ENCODE data around the gene STARD13.

DNA sequence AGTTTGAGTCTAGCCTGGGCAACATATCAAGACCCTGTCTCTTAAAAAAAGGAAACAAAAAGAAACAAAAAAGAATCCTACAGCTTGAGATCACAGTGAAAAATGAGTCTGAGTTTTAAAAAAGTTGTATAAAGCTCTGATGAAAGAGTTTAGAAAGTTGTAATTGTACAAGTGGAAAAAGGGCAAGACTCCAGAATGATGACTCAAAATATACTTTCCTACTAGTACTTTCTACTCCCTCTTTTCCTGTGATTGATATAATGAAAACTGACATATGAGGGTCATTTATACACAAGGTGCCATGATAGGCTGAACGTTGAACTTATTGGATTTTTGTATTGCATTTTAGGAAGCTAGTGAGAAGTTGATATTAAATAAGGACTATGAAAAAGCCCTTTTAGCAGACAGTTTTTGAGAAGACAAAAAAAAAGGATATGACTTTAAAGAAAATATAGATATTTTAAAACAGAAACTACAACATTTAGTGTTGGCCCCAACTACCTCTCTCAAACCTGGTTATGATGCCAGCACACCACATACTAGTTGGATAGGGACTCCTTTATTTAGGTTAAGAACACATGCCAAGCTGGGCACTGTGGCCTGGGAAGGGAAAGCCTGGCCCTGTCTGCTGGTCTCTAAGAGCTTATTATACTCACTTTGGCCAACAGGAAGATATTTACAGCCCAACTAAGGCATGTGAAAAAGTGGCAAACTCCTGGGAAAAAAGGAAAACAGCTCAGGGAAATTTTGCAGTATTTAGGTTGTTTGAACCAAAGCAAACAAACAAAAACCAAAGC, 152.7 kb downstream of the STARD13 start:
- TF ChIP-seq, protein P1, sequence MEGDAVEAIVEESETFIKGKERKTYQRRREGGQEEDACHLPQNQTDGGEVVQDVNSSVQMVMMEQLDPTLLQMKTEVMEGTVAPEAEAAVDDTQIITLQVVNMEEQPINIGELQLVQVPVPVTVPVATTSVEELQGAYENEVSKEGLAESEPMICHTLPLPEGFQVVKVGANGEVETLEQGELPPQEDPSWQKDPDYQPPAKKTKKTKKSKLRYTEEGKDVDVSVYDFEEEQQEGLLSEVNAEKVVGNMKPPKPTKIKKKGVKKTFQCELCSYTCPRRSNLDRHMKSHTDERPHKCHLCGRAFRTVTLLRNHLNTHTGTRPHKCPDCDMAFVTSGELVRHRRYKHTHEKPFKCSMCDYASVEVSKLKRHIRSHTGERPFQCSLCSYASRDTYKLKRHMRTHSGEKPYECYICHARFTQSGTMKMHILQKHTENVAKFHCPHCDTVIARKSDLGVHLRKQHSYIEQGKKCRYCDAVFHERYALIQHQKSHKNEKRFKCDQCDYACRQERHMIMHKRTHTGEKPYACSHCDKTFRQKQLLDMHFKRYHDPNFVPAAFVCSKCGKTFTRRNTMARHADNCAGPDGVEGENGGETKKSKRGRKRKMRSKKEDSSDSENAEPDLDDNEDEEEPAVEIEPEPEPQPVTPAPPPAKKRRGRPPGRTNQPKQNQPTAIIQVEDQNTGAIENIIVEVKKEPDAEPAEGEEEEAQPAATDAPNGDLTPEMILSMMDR (IDR thresholded peaks at IDR 0.05): no peak
- no peak for TF ChIP-seq ZFX (IDR thresholded peaks at IDR 0.05; ENCODE audit: borderline replicate concordance)
